AG09309 (cell line): ENCODE results near the gene UTP25.
A peak's percentile ranks its signal among the peaks of the same experiment; 100 is the strongest.

Experiments
- DNase-seq: peaks from one replicate; pipeline ENCODE4 v3.0.0-alpha.2; 2010; ENCODE audit warnings: low read depth
- H3K4me3 ChIP-seq: 2 replicates; pipeline ENCODE4 v1.5.1; 2011; ENCODE audit warnings: mild to moderate bottlenecking, low read depth, low read length, moderate library complexity; ENCODE audit not compliant: control insufficient read depth
- CTCF ChIP-seq: IDR thresholded peaks from 2 replicates; pipeline ENCODE4 v1.5.1; 2011; ENCODE audit warnings: mild to moderate bottlenecking, low read depth, low read length, inconsistent platforms; ENCODE audit not compliant: insufficient read depth, control insufficient read depth; ENCODE audit errors: missing control alignments

UTP25 gene

GRCh38 chr1:209870151-209870831 is 42.5 kb downstream of the UTP25 start:
- DNase-seq, result peak; percentile 35
- no peak for TF ChIP-seq CTCF
- H3K4me3 ChIP-seq, result no peak overlapping the region

GRCh38 chr1:209871006-209871405 is 43.2 kb downstream of the UTP25 start:
- DNase-seq, result no peak
- no peak overlapping the region for H3K4me3 ChIP-seq
- no peak for TF ChIP-seq CTCF

- no peak for DNase-seq
- TF ChIP-seq CTCF, result no peak
- no peak overlapping the region for H3K4me3 ChIP-seq
Observed at GRCh38 chr1:209871430-209871829, 43.7 kb downstream of the UTP25 start.

GRCh38 chr1:209873067-209873799 is 45.5 kb downstream of the UTP25 start:
- no peak for DNase-seq
- no peak overlapping the region for H3K4me3 ChIP-seq
- no peak for TF ChIP-seq CTCF

- TF ChIP-seq CTCF, result peak; percentile 66
- DNase-seq, result peak; percentile 42
- H3K4me3 ChIP-seq, result no peak overlapping the region
Observed at GRCh38 chr1:209875515-209875914, 47.7 kb downstream of the UTP25 start.

- no peak for TF ChIP-seq CTCF
- no peak overlapping the region for H3K4me3 ChIP-seq
- DNase-seq, result no peak
Observed at GRCh38 chr1:209876078-209876800, 48.5 kb downstream of the UTP25 start.
